ENCODE data around the gene ACADL.

Gene ACADL

DNA sequence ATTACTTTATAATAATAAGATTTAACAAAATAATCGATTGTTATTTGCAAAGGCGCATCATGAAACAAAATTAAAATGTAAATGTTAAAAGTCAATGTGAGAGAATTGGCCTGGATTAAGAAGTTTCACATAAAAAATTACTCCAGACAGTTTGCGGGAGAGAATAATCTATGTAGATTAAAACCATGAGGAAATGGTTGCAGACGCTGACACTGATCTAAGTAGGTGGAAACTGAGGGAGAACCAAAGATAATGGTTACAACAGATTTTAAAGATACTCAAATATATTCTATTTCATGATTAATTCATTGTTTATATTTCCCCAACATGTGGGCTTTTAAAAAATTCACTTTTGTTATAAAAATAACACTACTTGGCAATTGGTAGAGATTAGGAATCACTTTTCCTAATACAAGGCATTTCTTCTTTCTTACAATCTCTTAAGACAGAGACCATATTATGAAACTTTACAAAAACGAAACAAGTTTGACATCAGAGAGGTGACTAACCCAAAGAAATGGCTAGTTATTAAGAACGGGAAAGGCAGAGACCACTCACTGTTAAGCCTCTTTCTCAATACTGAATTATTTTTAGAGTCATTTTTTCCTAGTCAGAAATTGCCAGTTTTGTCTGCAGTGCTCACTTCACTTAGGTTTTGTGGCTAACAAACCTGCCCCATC, 55.6 kb downstream of the ACADL start:
- DNase-seq = no peak

DNA sequence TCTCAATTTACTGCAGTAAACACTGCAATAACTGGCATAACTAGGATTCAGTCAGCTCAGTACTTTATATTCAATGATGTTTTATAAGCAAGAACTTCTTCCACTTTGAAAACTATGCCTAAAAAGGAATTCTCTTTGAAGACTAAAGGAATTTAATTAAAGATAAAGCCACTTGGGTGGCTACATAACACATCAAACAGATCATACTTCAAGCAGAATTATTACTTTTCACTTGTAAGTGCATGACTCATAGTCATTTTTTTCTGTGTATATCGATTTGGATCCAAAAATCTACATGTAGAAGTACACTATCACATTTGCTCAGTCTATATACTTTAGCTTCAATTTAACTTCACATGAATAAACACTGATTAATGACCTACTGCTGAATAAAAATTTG, 58.0 kb downstream of the ACADL start:
- DNase-seq = no peak

DNA sequence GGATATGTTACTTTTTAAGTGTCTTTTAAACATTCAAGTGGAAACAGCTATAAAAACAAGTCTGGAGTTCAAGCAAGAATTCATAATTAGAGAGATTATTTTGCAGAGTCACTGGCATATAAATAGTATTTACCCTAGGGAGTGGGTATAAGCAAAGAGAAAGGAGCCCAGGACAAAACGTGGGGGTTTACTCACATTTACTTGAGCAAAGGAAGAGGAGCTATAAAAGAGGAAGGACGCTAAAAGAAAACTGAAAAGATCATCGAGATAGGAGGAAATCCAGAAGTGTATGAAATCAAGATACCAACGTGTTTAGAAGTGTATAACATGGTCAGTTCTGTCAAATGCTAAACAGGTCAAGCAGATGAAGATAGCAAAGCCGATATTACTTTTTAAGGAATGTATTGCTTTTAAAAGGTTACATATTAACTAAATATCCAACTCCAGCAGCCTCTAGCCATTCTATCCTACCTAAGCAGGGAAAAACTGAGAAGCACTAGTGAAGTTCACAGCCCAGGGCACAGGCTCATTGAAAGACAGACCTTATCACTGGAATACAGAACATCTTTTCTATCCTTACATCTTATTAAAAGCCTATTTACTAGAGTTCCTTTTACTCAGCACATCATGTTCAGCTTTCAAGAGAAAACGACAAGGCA, 62.7 kb downstream of the ACADL start:
- no peak for DNase-seq

DNA sequence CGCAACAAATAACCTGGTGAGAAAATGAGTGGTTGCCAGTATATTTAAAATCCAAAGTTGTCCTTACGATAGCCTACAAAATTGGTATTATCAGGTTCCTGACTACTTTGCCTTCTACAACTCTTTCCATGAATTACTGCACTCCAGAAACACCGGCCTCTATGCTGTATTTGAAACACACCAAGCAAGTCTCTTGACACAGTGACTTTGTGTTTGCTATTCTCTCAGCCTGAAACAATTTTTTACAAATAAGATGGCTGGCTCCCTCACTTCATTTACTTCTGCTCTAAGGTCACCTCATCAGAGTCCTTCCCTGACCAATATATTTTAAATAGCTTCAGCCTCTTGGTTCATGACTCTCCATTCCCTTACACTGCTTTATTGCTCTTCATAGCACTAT, 66.2 kb downstream of the ACADL start:
- no peak for DNase-seq

DNA sequence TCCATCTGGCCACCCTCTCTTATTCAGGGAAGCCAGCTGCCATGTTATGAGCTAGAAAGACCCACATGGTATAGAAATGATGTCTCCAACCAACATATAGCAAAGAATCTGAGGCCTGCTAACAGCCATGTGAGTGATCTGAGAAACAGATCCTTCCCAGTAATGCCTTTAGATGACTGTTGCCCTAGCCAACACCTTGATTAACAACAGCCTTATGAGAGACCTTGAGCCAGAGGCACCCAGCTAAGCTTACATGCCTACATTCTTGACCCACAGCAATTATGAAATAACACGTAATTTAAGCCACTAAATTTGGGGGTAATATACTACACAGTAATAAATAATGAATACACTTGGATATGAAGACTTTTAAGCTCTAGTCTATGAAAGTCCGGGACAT, 67.0 kb downstream of the ACADL start:
- DNase-seq = no peak

DNA sequence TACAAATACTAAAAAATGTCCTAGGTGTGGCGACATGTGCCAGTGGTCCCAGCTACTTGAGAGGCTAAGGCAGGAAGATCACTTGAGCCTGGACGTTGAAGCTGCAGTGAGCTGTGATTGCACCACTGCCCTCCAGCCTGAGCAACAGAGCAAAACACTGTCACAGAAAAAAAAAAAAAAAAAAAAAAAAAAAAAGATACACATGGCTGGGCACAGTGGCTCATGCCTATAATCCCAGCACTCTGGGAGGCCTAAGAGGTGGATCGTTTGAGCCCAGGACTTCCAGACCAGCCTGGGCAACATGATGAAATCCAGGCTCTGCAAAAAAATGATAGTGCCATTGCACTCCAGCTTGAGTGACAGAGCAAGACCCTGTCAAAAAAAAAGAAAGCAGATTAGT, 67.7 kb downstream of the ACADL start:
- DNase-seq = no peak

DNA sequence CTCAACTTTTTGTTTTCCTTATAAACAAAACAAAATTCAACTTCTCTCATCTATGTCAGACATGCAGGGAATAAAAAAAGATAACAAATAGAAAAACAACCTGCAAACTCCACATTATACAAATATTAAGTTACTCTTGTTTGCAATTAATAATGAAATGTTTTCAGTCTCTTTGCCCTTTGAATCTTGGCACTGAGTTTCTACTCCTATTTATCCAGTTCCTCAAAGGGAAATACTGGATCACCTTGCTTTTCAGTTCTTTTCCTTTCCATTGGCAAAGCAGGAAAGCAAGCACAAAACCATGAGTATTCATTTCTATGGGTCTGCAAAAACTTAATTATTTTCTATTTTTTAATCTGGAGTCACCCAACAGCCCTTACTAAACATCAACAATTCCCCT, 77.6 kb downstream of the ACADL start:
- DNase-seq = no peak
